Dedifferentiated amniotic fluid mesenchymal stem cell (primary cell): ENCODE results near the gene SND1.

Experiments
- DNase-seq: peaks from one replicate; pipeline ENCODE4 v3.0.0-alpha.2; 2016; ENCODE audit errors: extremely low spot score

Gene SND1

GRCh38 chr7:128069373-128070364 lies 417.7 kb downstream of the SND1 start:
- no peak for DNase-seq

GRCh38 chr7:128071376-128071775 lies 419.4 kb downstream of the SND1 start:
- DNase-seq: no peak

- DNase-seq: no peak
Observed at GRCh38 chr7:128071801-128072200, 419.8 kb downstream of the SND1 start.

DNA sequence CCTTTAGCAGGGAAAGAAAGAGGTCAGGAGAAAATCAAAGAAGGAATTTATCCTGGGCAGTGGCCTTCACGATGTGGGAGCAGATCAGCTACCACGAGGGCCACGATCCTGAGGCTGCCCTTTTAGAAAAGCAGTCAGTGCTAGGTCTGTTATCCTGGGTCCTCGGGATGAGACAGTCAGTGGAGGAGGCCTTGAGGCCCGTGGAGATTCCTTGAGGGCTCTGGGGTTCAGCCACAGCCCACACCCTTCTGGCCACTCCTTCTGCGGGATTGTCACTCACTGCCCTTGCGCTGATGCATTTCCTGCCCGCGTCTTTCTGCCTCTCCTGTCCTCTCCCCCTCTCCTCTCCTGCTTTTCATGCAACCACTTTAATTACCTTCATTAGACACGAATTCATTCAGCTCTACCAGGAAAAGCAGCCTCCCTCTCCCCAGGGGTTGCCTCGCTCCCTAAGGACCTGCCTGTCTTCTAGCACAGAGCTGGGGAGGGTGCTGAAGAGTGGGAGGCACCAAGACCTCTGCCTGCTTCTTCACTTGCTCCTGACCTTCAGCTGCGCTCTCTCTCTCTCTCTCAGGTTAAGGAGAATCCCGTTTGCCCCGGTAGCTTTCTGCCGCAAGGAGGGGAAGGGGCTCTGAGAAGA lies 421.8 kb downstream of the SND1 start:
- DNase-seq: no peak

GRCh38 chr7:128074336-128074735 lies 422.3 kb downstream of the SND1 start:
- no peak for DNase-seq

DNA sequence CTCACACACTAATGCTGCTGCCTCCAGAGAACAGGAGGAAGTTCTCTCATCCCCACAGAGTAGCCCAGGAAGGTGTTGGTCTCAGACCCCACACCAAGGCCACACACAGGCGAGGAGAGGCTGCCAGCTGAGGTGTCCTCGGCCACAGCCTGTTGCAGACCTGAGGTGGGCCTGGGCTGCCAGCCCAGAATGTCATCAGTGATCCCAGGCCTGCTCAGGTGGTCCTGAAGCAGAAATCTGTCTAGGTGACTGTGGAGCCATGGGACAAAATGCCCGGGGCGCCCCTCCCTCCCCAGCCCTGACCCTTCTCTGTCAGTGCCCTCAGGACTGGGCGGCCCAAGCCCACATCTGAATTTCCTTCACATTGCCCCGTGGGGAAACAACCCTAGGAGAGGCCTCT lies 422.7 kb downstream of the SND1 start:
- DNase-seq: no peak

DNA sequence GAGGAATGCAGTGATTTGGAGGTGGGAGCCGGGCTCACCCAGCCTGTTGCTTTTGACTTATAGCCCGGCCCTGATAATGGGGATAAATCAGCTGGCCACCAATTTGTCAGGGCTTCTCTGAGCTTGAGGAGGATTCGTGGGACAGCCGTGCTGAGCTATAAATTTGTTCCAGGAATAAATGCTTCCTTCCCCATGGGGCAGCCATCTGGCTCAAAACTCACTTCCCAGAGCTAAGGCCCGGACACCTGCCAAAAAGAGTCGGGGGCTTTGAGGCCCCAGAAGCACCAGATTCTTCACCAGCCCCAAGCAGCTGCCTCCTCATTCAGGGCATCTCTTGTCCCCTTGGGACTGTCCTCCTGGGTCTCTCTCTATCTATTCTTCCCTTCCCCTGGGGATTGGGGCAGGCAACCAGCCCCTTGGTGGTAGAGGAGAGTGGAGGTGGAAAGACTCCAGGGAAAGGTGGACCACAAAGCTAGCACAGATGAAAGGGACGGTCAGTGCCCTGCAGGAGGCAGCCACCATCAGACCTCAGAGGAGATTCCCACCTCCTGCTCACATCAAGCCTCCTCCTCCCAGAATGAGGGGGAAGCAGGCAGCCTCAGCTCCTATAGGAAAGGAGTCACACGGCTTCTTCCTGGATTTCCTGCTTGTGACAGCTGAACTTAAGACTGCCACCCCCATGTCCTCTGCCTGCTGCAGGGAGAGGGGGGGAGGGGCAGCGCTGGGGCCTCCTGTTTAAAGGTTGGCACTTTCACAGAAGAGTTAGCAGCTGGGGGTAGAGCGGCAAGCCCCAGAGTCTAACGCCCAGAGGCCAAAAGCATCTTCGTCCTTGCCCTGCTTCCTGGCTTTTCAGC lies 423.5 kb downstream of the SND1 start:
- DNase-seq: no peak

DNA sequence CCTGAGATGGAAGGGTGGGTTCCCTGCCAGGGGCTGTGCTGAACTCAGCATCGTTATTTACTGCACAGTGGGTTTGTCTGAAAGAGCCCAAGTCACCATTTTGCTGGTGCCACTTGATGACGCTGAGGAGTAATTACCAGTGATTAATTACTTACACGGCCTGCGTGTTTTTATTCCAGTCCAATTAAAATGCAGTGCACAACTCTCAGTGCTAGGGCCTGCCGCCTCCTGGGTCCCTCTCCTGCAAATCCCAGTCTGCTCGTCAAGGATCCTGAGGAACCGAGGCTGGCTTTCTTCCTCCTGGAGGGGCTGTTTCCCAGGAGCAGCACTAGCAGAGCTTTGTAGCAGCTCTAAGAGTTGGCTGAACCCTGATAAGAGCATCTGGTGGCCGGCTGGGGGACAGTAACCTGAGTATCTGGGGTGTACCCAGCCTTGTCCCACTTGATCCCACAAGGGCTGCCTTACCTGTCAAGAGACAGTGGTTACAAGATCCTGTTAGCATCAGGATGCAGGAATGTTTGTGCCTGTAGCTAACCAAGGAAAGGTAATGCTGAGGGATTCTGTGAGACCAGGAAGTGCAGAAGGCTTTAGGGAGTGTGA lies 424.3 kb downstream of the SND1 start:
- DNase-seq: no peak

DNA sequence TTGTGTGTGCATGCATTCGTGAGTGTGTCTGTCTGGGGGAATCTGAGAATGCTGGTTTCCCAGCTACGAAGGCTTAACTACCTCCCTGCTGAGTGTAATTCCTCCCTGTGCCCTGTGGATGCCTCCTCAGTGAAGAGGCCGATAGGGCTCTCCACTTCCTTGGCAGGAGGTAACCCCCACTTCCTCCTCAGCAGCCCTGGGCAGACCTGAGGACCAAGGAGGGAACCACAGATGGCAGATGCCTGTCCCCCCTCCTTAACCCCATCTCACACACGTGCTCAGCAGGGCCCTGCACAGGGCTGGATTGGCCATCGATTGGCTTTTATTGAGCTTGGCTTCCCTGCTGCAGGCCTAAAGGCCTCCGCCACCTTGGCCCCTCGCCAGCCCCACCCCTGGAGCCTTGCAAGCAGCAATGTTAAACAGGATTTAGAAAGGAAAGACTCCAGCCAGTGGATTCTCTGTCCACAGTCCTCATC lies 424.8 kb downstream of the SND1 start:
- no peak for DNase-seq

GRCh38 chr7:128078309-128078708 lies 426.3 kb downstream of the SND1 start:
- DNase-seq: no peak

- DNase-seq: no peak
Observed at GRCh38 chr7:128080169-128080568, 428.2 kb downstream of the SND1 start.

- DNase-seq: no peak
Observed at GRCh38 chr7:128081351-128081750, 429.4 kb downstream of the SND1 start.

- no peak for DNase-seq
Observed at GRCh38 chr7:128081808-128082207, 429.8 kb downstream of the SND1 start.

DNA sequence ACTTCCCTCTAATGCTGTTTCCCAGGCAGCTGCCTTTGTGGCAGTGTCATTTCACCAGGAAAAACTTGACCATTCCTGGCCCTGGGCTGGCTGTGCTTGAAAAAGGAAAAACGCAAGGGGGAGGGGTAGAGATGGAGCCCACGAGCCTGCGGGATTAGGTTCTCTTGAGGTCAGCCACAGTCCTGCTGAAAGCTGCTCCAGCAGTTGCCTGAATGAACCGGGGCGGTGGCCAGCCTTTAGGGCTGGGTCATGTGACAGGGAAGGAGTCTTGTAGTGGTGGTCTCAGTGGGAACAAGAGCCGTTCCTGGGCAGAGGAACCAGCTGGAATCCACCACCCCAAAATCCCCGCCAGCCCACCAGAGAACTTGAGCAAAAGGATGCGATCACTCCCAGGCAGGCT lies 430.4 kb downstream of the SND1 start:
- DNase-seq: no peak

GRCh38 chr7:128084896-128085608 lies 433.1 kb downstream of the SND1 start:
- DNase-seq: no peak

- DNase-seq: no peak
Observed at GRCh38 chr7:128090492-128090891, 438.5 kb downstream of the SND1 start.

DNA sequence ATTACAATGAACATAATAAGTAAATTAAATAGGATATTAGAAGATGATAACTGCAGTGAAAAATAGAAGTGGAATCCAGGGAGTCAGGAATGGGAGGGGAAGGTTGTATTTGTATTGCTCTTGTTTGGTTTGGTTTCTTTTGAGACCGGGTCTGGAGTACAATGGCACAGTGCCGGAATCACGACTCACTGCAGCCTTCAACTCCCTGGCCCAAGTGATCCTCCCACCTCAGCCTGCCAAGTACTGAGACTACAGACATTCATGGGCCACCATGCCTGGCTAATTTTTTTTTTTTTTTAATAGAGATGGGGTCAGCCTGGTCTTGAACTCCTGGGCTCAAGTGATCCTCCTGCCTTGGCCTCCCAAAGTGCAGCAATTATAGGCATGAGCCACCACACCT lies 439.1 kb downstream of the SND1 start:
- DNase-seq: no peak

- no peak for DNase-seq
Observed at GRCh38 chr7:128092221-128092620, 440.2 kb downstream of the SND1 start.

GRCh38 chr7:128093614-128094570 lies 441.9 kb downstream of the SND1 start:
- no peak for DNase-seq

GRCh38 chr7:128094686-128095085 lies 442.7 kb downstream of the SND1 start:
- no peak for DNase-seq
